Amniotic epithelial cell (primary cell): ENCODE measurements around the gene GATA2.

Experiments
- DNase-seq: peaks from one replicate; pipeline ENCODE4 v3.0.0-alpha.2; 2010; ENCODE audit warnings: low read depth

GATA2 gene

DNA sequence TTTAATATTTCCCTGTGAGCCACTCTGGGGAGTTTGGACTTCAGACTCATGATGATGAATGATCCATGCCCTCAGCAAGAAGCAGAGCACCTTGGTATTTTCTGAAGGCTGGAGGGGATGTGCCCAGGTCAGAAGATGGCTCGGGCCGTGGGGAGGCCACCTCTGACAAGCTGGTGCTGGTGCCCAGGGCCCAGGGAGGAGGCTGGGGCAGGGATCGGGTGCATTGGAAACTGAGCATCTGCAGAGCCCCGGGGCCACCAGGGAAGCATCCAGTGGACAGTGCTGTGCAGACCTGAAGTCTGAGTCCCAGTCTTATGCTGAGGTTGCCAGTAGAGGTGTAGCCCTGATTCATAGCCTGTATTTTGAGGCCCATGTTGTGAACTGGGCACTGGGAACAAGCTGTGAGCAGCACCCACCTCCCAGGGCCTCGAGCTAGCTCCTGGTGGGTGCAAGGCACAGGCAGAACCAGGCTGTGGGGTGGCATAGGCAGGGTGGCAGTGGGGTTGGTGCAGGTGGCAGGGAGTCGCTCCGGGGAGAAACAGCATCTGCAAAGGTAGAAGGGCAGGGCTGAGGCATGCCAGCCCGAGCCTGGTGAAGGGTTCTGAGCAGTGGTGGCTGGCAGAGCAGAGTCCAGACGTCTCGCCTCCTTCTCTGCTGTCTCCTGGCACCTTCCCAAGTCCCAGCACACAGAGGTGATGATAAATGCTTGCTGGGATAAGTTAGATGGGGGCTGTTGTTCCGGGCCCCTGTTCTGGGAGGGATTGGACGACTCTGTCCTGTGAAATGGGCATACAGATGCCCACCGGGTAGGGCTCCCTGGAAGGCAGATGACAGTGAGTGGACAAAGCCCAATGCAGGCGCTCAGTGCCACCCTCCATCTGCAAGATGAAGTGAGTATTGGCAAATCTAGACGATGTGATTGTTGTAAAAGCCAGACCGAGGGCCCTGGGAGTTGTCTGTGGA is 36.9 kb downstream of the GATA2 start:
- no peak for DNase-seq

- no peak for DNase-seq
Measured at GRCh38 chr3:128455116-128455515, 37.9 kb downstream of the GATA2 start.

DNA sequence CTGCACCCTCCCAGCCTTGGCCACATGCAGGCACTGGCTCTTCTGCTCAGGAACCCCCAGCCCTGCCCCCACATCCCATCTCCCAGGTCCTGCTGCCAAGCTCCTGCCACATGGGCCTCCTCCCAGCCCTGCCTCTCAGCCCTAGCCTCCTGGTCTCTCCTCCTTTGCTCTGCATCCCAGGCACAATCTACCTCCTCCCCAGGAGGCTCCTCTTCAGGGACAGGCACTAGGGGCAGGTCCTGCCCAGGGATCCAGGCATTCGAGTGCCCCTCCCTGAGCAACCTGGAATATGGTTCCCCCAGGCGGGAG is 38.7 kb downstream of the GATA2 start:
- no peak for DNase-seq

- DNase-seq = no peak
Measured at GRCh38 chr3:128453501-128454309, 39.3 kb downstream of the GATA2 start.

- no peak for DNase-seq
Measured at GRCh38 chr3:128452678-128453275, 40.2 kb downstream of the GATA2 start.

GRCh38 chr3:128452120-128452519 is 40.9 kb downstream of the GATA2 start:
- no peak for DNase-seq

- DNase-seq = no peak
Measured at GRCh38 chr3:128449111-128449638, 43.8 kb downstream of the GATA2 start.

DNA sequence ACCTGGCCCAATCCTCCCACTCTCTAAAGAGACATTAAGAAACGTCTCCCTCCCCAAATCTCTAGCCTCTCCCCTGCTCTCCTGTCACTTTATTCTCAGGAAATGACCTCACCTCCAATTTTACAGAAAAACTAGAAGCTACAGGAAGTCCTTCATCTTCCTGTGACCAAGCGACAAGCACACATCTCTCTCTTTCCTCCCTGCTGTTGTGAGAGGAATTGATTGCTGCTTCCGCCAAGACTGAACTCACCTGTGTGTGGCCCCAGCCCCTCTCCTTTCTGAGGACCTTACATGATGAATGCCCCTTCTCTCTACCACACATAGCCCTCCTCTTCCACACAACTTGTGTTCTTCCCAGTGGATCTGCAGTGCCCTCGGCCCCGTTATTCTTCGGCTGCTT is 44.5 kb downstream of the GATA2 start:
- DNase-seq = no peak

- no peak for DNase-seq
Measured at GRCh38 chr3:128447561-128448013, 45.4 kb downstream of the GATA2 start.

DNA sequence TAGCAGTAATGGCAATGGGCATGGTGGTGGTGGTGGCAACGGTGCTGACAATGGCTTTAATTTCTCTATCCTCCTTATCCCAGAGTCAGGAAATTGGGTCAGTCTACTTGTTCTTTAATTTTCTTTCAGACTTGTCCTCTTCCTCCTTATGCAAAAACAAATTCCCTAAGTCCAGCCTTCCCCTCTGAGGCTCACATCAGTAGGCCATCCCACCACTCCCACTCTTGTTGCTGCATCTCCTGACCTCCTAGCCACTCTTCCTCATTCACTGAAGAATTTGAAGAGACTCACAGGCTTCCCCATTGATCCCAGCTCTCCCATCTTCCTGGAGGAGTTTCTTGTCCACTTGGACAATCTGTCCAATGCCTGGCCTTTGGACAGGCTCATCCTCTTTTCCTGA is 46.2 kb downstream of the GATA2 start:
- DNase-seq = no peak

DNA sequence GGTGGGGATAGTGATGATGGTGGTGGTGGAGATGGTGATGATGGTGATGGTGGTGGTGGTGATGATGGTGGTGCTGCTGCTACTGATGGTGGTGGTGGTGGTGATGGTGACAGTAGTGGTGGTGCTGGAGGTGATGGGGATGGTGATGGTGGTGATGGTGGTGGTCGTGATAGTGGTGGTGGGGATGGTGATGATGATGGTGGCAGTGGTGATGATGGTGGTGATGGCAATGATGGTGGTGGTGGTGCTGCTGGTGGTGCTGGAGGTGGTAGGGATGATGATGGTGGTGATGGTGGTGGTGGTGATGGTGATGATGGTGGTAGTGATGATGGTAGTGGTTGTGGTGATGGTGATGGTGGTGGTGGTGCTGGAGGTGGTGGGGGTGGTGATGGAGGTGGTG is 47.6 kb downstream of the GATA2 start:
- DNase-seq = no peak

DNA sequence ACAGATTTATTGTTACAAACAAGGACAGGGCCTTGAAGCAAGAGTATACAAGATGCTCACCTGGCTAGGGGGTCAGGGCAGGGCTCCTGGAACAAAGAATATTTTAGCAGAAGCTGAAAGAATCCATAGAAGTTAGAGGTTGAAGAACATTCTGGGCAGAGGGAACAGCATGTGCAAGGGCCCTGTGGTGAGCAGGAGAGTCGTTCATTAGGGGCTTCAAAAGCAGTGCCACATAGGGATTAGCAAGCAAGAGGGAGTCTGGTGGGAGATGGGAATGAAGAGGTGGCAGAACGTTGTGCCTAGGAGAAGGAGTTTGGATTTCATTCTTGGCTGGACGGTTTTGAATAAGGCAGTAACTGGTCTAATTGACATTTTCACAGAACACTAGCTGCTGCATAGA is 49.2 kb downstream of the GATA2 start:
- no peak for DNase-seq

- DNase-seq = no peak
Measured at GRCh38 chr3:128442949-128443348, 50.1 kb downstream of the GATA2 start.

DNA sequence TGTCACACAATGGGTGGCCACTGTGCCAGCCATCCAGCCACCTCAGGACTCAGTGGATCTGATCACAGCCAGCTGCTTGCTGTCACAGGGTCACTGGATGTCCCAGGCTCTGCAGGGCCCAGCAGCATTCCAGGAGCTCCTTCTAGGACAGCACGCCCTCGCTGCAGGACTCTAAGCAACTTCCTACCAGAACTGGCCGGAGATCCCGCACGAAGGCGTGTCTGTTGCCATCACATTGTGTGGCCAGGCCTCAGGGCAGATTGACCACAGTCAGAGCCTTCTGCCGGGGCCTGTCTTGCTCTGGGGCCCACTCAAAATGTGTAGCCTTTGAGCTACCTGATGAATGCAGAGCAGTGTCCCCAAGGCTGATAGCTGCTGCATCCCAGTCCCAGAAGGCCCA is 50.9 kb downstream of the GATA2 start:
- DNase-seq = no peak

DNA sequence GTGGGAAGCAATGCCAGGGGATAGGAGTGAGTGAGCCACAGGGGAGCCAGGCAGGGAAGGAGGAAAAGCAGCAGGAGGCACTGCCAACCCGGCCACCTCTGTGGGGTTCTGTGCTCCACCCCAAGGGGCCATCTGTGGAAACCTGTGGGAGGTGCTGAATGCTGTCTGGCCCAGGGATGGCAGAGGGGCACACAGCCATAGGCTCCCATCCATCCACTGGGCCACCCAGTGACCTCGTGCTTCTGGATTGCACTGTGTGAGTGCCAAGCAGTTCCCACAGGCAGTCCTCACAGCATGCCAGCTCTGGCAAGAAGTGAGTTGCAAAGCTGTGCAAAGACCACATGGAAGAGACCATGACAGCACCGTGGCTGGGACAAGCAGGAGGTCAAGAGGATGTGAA is 53.8 kb downstream of the GATA2 start:
- DNase-seq = no peak

DNA sequence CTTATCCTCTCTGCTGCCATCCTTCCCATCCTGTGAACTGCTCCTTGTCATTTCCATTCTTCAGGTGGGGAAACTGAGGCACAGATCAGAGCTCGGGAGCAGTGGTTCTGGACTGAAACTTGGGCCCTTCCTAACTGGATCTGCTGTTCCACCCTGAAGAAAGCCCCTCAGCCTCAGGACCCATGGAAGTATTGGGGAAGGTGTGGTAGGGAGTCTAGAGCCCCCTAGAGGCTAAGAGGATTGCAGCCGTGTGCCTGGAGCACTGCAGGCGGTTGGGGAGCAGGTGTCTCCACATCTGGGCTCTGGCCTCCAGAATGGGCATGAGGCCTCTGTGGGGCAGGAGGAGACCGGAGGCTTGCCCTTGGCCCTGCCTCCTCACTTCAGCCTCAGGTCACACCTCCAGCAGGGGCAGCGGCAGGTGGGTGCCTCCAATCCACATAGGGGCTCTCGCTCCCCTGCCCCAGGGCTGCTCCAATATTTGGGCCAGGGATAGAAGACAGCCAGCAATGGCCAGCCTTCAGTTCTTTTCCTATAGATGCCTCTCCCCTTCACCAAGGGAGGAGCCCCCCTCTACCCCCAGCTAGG is 54.4 kb downstream of the GATA2 start:
- no peak for DNase-seq

DNA sequence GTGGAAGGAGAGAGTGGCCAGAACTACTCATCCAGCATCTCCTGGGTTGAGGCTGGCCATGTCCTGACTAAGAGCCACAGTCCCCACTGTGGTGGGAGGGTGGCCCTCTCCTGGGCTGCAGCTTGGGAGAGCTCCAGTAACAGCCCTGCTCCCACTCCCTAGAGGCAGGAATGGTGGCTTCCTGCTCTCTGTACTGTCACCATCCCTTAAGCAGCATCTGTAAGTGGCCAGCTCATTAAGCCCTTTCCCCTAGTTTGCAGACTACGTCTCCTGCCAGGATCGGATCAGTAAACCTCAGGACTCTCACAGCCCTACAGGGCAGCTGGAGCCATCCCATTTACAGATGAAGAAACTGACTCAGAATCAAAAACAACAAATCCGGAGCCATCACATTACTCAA is 56.8 kb downstream of the GATA2 start:
- no peak for DNase-seq

GRCh38 chr3:128435561-128435960 is 57.4 kb downstream of the GATA2 start:
- DNase-seq = no peak

DNA sequence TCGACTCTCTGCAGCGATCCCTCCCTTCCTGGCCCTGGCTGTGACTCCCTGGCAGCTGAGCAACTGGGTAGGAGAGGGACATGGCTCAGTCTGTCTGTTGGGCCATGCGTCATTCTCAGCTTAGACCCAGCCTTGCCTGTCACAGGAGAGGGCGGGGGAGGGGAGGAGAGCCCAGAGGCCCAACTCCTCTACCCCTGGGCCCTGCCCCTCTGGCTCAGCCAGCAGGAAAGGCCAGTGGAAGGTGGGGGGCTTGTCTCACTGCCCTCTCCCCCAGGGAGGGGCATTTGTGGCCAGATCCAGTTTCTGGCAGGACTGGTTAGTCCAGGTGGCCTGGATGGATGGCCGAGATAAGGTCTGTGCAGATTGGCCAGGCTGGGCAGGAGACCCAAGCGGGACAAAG is 57.9 kb downstream of the GATA2 start:
- DNase-seq = no peak

- DNase-seq = no peak
Measured at GRCh38 chr3:128434524-128434923, 58.5 kb downstream of the GATA2 start.

- DNase-seq = no peak
Measured at GRCh38 chr3:128433837-128434165, 59.2 kb downstream of the GATA2 start.
